IMR-90 (cell line): ENCODE results near the gene PHACTR2. TPM values are rescaled to one million over a fixed set of nuclear protein-coding genes. Genes with fewer than 3 reads are reported as not detected.
"Not testable (repeated sequence)": the region's sequence is repeated elsewhere in the genome, so short reads cannot be mapped to it uniquely, and the experiment has no call there.

Experiments
- ATAC-seq: fragments of 200-7000 bp; cut with Tn5 transposase; 2 replicates; pipeline ENCODE4 v1.9.1; 2020; ENCODE audit warnings: low read depth, mild to moderate bottlenecking, moderate library complexity
- BruUV-seq: library from RNA; stranded (reverse); fragments of 400-500 nt; replicated peaks from 2 replicates; lab custom pipeline; 2021; lab: Mats Ljungman, UMichigan
- CTCF ChIA-PET: fragments of 300-600 bp; formaldehyde crosslinking; extraction: SDS; loops from one replicate; lab custom pipeline; 2021; ENCODE audit warnings: antibody characterized with exemption; lab: Yijun Ruan, JAX
- POLR2A ChIA-PET: fragments of 300-600 bp; sonication (Branson Sonifier 250); formaldehyde crosslinking; loops from one replicate; lab custom pipeline; 2022; ENCODE audit warnings: antibody characterized with exemption; ENCODE audit not compliant: unreplicated experiment; lab: Charles Lee
- DNase-seq: peaks from one replicate; pipeline ENCODE4 v3.0.0; 2013
- H2AFZ ChIP-seq: replicated peaks from 2 replicates; pipeline ENCODE3; 2013; ENCODE audit warnings: low read length, mild to moderate bottlenecking; ENCODE audit not compliant: poor library complexity
- H2AK5ac ChIP-seq: 2 replicates; pipeline ENCODE4 v1.6.1; 2013; ENCODE audit warnings: low read depth, low read length, inconsistent platforms
- H2AK9ac ChIP-seq: replicated peaks from 2 replicates; pipeline ENCODE3; 2013; ENCODE audit warnings: mild to moderate bottlenecking, low read depth, low read length, moderate library complexity; ENCODE audit not compliant: poor library complexity
- H2BK120ac ChIP-seq: 2 replicates; pipeline ENCODE4 v1.6.1; 2013; ENCODE audit warnings: low read depth, low read length, inconsistent platforms
- H2BK15ac ChIP-seq: 3 replicates; pipeline ENCODE4 v1.6.1; 2013; ENCODE audit warnings: low read depth, low read length, inconsistent platforms
- H2BK20ac ChIP-seq: 2 replicates; pipeline ENCODE4 v1.6.1; 2013; ENCODE audit warnings: low read depth, mild to moderate bottlenecking, inconsistent platforms, low read length, moderate library complexity
- H2BK5ac ChIP-seq: 2 replicates; pipeline ENCODE4 v1.6.1; 2013; ENCODE audit warnings: mild to moderate bottlenecking, low read depth, low read length, inconsistent platforms; ENCODE audit not compliant: poor library complexity, severe bottlenecking
- H3K14ac ChIP-seq: replicated peaks from 2 replicates; pipeline ENCODE4 v1.6.1; 2013; ENCODE audit warnings: low read depth, low read length, inconsistent platforms
- H3K18ac ChIP-seq: 2 replicates; pipeline ENCODE4 v1.6.1; 2013; ENCODE audit warnings: low read depth, low read length, control low read depth
- H3K23ac ChIP-seq: 2 replicates; pipeline ENCODE4 v1.6.1; 2013; ENCODE audit warnings: low read depth, low read length, inconsistent platforms
- H3K27ac ChIP-seq: 2 replicates; pipeline ENCODE4 v1.5.1; 2013; ENCODE audit warnings: mild to moderate bottlenecking, control low read depth, low read length; ENCODE audit not compliant: insufficient read depth
- H3K27me3 ChIP-seq: 2 replicates; pipeline ENCODE4 v1.6.1; 2013; ENCODE audit warnings: low read length; ENCODE audit not compliant: control insufficient read depth, insufficient read depth
- H3K36me3 ChIP-seq: 2 replicates; pipeline ENCODE4 v1.6.1; 2013; ENCODE audit warnings: low read length, mixed read lengths; ENCODE audit not compliant: control insufficient read depth, insufficient read depth
- H3K4ac ChIP-seq: 2 replicates; pipeline ENCODE4 v1.6.1; 2013; ENCODE audit warnings: low read depth, low read length, inconsistent platforms
- H3K4me1 ChIP-seq: 2 replicates; pipeline ENCODE4 v1.6.1; 2013; ENCODE audit warnings: low read length, mixed read lengths; ENCODE audit not compliant: control insufficient read depth, insufficient read depth
- H3K4me2 ChIP-seq: 2 replicates; pipeline ENCODE4 v1.6.1; 2013; ENCODE audit warnings: low read depth, mild to moderate bottlenecking, control low read depth, low read length, moderate library complexity
- H3K4me3 ChIP-seq: 2 replicates; pipeline ENCODE4 v1.5.1; 2013; ENCODE audit warnings: low read depth, mild to moderate bottlenecking, control low read depth, low read length, moderate library complexity; ENCODE audit not compliant: insufficient read depth
- H3K56ac ChIP-seq: 2 replicates; pipeline ENCODE4 v1.6.1; 2013; ENCODE audit warnings: low read length, inconsistent platforms; ENCODE audit not compliant: insufficient read depth; ENCODE audit errors: extremely low read depth
- H3K79me1 ChIP-seq, 2 experiments: 2 replicates each; pipeline ENCODE4 v1.6.1; 2013; ENCODE audit warnings: low read length in 2 of 2, inconsistent platforms in 1 of 2, low read depth in 1 of 2
- H3K9ac ChIP-seq: 2 replicates; pipeline ENCODE4 v1.6.1; 2013; ENCODE audit warnings: low read depth, low read length, control low read depth
- H3K9me1 ChIP-seq: 2 replicates; pipeline ENCODE4 v1.6.1; 2013; ENCODE audit warnings: low read length, inconsistent platforms; ENCODE audit not compliant: insufficient read depth
- H3K9me3 ChIP-seq: 2 replicates; pipeline ENCODE4 v1.6.1; 2013; ENCODE audit warnings: low read length; ENCODE audit not compliant: control insufficient read depth, insufficient read depth
- H4K20me1 ChIP-seq: 2 replicates; pipeline ENCODE4 v1.6.1; 2013; ENCODE audit warnings: low read length, inconsistent platforms; ENCODE audit not compliant: insufficient read depth
- H4K5ac ChIP-seq: 2 replicates; pipeline ENCODE4 v1.6.1; 2013; ENCODE audit warnings: mild to moderate bottlenecking, low read depth, low read length, control low read depth
- H4K8ac ChIP-seq, 2 experiments: 2 replicates each; pipeline ENCODE4 v1.6.1; 2013; ENCODE audit warnings: low read depth in 2 of 2, low read length in 2 of 2, control low read depth in 1 of 2, inconsistent platforms in 1 of 2
- H4K91ac ChIP-seq: 2 replicates; pipeline ENCODE4 v1.6.1; 2013; ENCODE audit warnings: low read depth, low read length, inconsistent platforms; ENCODE audit not compliant: insufficient read depth
- WGBS, 2 experiments: methylation state at CpG; one replicate each; pipeline versions ENCODE4 v1.1.5 to v1.1.7; 2013; ENCODE audit warnings: missing lambda C conversion rate in 2 of 2; ENCODE audit not compliant: insufficient read length in 1 of 2; ENCODE audit errors: extremely low coverage in 2 of 2; 5-methylcytosine and 5-hydroxymethylcytosine counted together
- dilution Hi-C: fragments of 300-500 bp; cut with HindIII; formaldehyde crosslinking; loops from one replicate; pipeline ENCODE4 v1.14.3; 2018; ENCODE audit warnings: low sequenced_read_pairs; ENCODE audit not compliant: unreplicated experiment
- in situ Hi-C: fragments of 300-500 bp; cut with MboI; formaldehyde crosslinking; loops from 3 replicates; pipeline ENCODE4 v1.14.3; 2019; ENCODE audit warnings: low sequenced_read_pairs, inconsistent platforms, mixed read lengths
- intact Hi-C: fragments of 100-400 bp; cut with micrococcal nuclease; formaldehyde crosslinking; loops from 2 replicates; pipeline ENCODE4 v1.10.0; 2022
- polyA plus RNA-seq, 3 experiments: library from polyadenylated mRNA; depleted of rRNA; stranded (reverse); fragments of >200 nt; gene quantifications; 2 replicates each; pipeline ENCODE4 v1.2.3, GENCODE V29; 2012; ENCODE audit warnings: low replicate concordance in 1 of 3
- total RNA-seq: library from RNA; depleted of rRNA; stranded (reverse); fragments of >200 nt; gene quantifications from 2 replicates; pipeline ENCODE4 v1.2.3, GENCODE V29; 2012

Gene PHACTR2
- total and polyA plus RNA-seq, 2 of the 4 experiments (the other 2 are of a cell fraction), result 14.5 to 74.2 TPM

GRCh38 chr6:143669483-143669882 is 8.3 kb upstream of the PHACTR2 start:
- H2AFZ ChIP-seq, in situ Hi-C loops, BruUV-seq, intact Hi-C loops, H3K56ac ChIP-seq, CTCF ChIA-PET, H4K91ac ChIP-seq, H2AK9ac ChIP-seq, H3K4me2 ChIP-seq, H2BK120ac ChIP-seq, H3K4me1 ChIP-seq, H3K79me1 ChIP-seq, H3K4me3 ChIP-seq, H2AK5ac ChIP-seq, H4K8ac ChIP-seq, H4K5ac ChIP-seq, H2BK5ac ChIP-seq, H4K20me1 ChIP-seq, H3K27me3 ChIP-seq, H3K9me1 ChIP-seq, H3K18ac ChIP-seq, H3K9ac ChIP-seq, H3K36me3 ChIP-seq, ATAC-seq, H2BK15ac ChIP-seq, H3K4ac ChIP-seq, H3K23ac ChIP-seq, H3K9me3 ChIP-seq, H2BK20ac ChIP-seq, DNase-seq, dilution Hi-C loops, POLR2A ChIA-PET, H3K14ac ChIP-seq, H3K27ac ChIP-seq: not testable (repeated sequence)
- no CpG with 5 or more reads among the region's 1 CpG for WGBS, 2 experiments
